K562 (cell line): Measurements from ENCODE around the gene MID1IP1.

ENCODE experiments used
- CHD1 ChIP-seq: fragments of 200-600 bp; sonication (generic); IDR thresholded peaks from one replicate; pipeline ENCODE4 v1.6.1; 2012; ENCODE audit warnings: mild to moderate bottlenecking, moderate library complexity, low read length, inconsistent platforms
- CUX1 ChIP-seq: fragments of 200-800 bp; sonication (Bioruptor generic); IDR thresholded peaks from 2 replicates; pipeline ENCODE4 v1.6.1; 2016; ENCODE audit warnings: missing genetic modification characterization, missing compliant biosample characterization
- FOXM1 ChIP-seq, 2 experiments: fragments of 450-650 bp in 1 of 2; sonication (generic) in 1 of 2; formaldehyde crosslinking in 1 of 2; IDR thresholded peaks; 2 replicates each; pipeline versions ENCODE4 v1.6.1 to v1.9.0; 2017 to 2022; ENCODE audit warnings: low read depth in 2 of 2, mild to moderate bottlenecking in 2 of 2, missing genetic modification reagents in 1 of 2, moderate library complexity in 1 of 2
- MCM3 ChIP-seq: fragments of 450-650 bp; IDR thresholded peaks from 2 replicates; pipeline ENCODE4 v1.6.1; 2016
- TSHZ1 ChIP-seq: fragments of 250-450 bp; sonication (Bioruptor Pico); IDR thresholded peaks from 2 replicates; pipeline ENCODE4 v1.4.0; 2020; ENCODE audit warnings: mild to moderate bottlenecking, moderate library complexity
- ZNF274 ChIP-seq: IDR thresholded peaks from 2 replicates; pipeline ENCODE4 v1.6.1; 2011; ENCODE audit warnings: low read depth, mild to moderate bottlenecking, low read length, moderate library complexity, borderline replicate concordance

- TF ChIP-seq MCM3 (no peak), CUX1 (CRISPR knock-in tag) (no peak), TSHZ1 (CRISPR knock-in tag) (no peak), FOXM1 (IDR thresholded peaks at IDR 0.05; ENCODE audit: low read depth) (no peak), FOXM1 (CRISPR knock-in tag; IDR thresholded peaks at IDR 0.05; ENCODE audit: low read depth) (no peak), ZNF274 (no peak), CHD1 (no peak)
Observed at GRCh38 chrX:38819709-38820108, 18.4 kb downstream of the MID1IP1 start.
